Cardiac fibroblast (primary cell): Measurements from ENCODE around the gene TTBK2.
A peak's percentile ranks its signal among the peaks of the same experiment; 100 is the strongest.

Experiments used
- DNase-seq, 2 donors: peaks; one replicate each; pipeline versions ENCODE4 v3.0.0 to v3.0.0-alpha.2; 2010; ENCODE audit warnings: low read depth in 2 of 2
- H3K4me3 ChIP-seq, 2 donors: replicated peaks in 1 of 2; 1 replicate in 1 of 2; 2 replicates in 1 of 2; pipeline ENCODE4 v1.5.1; 2011; ENCODE audit warnings: low read depth in 2 of 2, low read length in 2 of 2, mild to moderate bottlenecking in 2 of 2, moderate library complexity in 1 of 2
- CTCF ChIP-seq: IDR thresholded peaks from one replicate; pipeline ENCODE4 v1.5.1; 2011; ENCODE audit warnings: low read depth, mild to moderate bottlenecking, low read length, inconsistent platforms

The TTBK2 gene

GRCh38 chr15:42796955-42797782, 123.4 kb downstream of the TTBK2 start:
- peak; percentile 46 to 48 for DNase-seq
- H3K4me3 ChIP-seq: no peak overlapping the region
- peak; percentile 4 for TF ChIP-seq CTCF

GRCh38 chr15:42788725-42789124, 131.9 kb downstream of the TTBK2 start:
- DNase-seq: no peak
- TF ChIP-seq CTCF: no peak
- H3K4me3 ChIP-seq: no peak overlapping the region

- H3K4me3 ChIP-seq: no peak overlapping the region
- no peak for TF ChIP-seq CTCF
- DNase-seq: no peak
Measured at GRCh38 chr15:42786978-42787377, 133.6 kb downstream of the TTBK2 start.

GRCh38 chr15:42785569-42785968, 135.0 kb downstream of the TTBK2 start:
- no peak overlapping the region for H3K4me3 ChIP-seq
- no peak for DNase-seq

GRCh38 chr15:42784705-42785104, 135.9 kb downstream of the TTBK2 start:
- no peak for DNase-seq
- no peak for TF ChIP-seq CTCF
- H3K4me3 ChIP-seq: no peak overlapping the region

More at GRCh38 chr15:42785569-42785968, 135.0 kb downstream of the TTBK2 start:
- TF ChIP-seq CTCF: no peak

GRCh38 chr15:42782716-42783115, 137.9 kb downstream of the TTBK2 start:
- no peak for TF ChIP-seq CTCF
- no peak overlapping the region for H3K4me3 ChIP-seq
- DNase-seq: no peak
